ENCODE data around the gene ASTN2. TPM values are rescaled to one million over a fixed set of nuclear protein-coding genes. Genes with fewer than 3 reads are reported as not detected.

Gene ASTN2
- total and polyA plus RNA-seq, 9 of the 15 experiments (the other 6 are each of a cell fraction or from before 2014, with no cell fraction given), result 0.56 to 3.5 (median 1.9) TPM

GRCh38 chr9:116466271-116467235 lies 948.3 kb downstream of the ASTN2 start (continued):
- TF ChIP-seq ZNF431 (CRISPR knock-in tag; IDR thresholded peaks at IDR 0.05) (no peak), CBX3 (IDR thresholded peaks at IDR 0.05; ENCODE audit: borderline replicate concordance in 1 of 2, low read length in 2 of 2) (peak in 1 of 2 experiments; percentile 40; a peak in 1 of 3 replicates), TAF9B (IDR thresholded peaks at IDR 0.05; ENCODE audit: partially characterized antibody) (peak; percentile 36), RB1 (IDR thresholded peaks at IDR 0.05; ENCODE audit: low read depth) (no peak), GATAD2B (IDR thresholded peaks at IDR 0.05; ENCODE audit: borderline replicate concordance) (peak; percentile 23; the same call in 1 of the 2 replicates), NCOA6 (IDR thresholded peaks at IDR 0.05) (peak; percentile 50; the same call in 1 of the 2 replicates), ZSCAN32 (CRISPR knock-in tag; IDR thresholded peaks at IDR 0.05) (no peak), TAF1 (IDR thresholded peaks at IDR 0.05; ENCODE audit: control insufficient read depth, extremely low read depth, insufficient read depth, low read length, severe bottlenecking) (no peak), TEAD4 (IDR thresholded peaks at IDR 0.05; ENCODE audit: low read length) (peak; percentile 94), TEAD4 (CRISPR knock-in tag; IDR thresholded peaks at IDR 0.05; ENCODE audit: borderline replicate concordance) (no peak), MEF2D (tag; conservative IDR thresholded peaks at IDR 0.05; ENCODE audit: low read depth) (peak; percentile 66; the same call in 1 of the 2 replicates), ZBTB49 (CRISPR knock-in tag; IDR thresholded peaks at IDR 0.05; ENCODE audit: borderline replicate concordance) (no peak), SMAD4 (CRISPR knock-in tag; conservative IDR thresholded peaks at IDR 0.05) (peak; percentile 85), ZEB2 (IDR thresholded peaks at IDR 0.05) (peak; percentile 87), CBFA2T3 (IDR thresholded peaks at IDR 0.05) (no peak), OTX1 (CRISPR knock-in tag; IDR thresholded peaks at IDR 0.05) (0 out of 2 replicates have a peak, but pooled peaks have one; percentile 17), TBP (optimal IDR thresholded peaks at IDR 0.05; ENCODE audit: low read depth, low read length) (peak; percentile 63)
- TF ChIP-seq, protein P1, sequence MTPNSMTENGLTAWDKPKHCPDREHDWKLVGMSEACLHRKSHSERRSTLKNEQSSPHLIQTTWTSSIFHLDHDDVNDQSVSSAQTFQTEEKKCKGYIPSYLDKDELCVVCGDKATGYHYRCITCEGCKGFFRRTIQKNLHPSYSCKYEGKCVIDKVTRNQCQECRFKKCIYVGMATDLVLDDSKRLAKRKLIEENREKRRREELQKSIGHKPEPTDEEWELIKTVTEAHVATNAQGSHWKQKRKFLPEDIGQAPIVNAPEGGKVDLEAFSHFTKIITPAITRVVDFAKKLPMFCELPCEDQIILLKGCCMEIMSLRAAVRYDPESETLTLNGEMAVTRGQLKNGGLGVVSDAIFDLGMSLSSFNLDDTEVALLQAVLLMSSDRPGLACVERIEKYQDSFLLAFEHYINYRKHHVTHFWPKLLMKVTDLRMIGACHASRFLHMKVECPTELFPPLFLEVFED (CRISPR knock-in tag; conservative IDR thresholded peaks at IDR 0.05), result 0 out of 2 replicates have a peak, but pooled peaks have one; percentile 44
- TF ChIP-seq, protein P2, sequence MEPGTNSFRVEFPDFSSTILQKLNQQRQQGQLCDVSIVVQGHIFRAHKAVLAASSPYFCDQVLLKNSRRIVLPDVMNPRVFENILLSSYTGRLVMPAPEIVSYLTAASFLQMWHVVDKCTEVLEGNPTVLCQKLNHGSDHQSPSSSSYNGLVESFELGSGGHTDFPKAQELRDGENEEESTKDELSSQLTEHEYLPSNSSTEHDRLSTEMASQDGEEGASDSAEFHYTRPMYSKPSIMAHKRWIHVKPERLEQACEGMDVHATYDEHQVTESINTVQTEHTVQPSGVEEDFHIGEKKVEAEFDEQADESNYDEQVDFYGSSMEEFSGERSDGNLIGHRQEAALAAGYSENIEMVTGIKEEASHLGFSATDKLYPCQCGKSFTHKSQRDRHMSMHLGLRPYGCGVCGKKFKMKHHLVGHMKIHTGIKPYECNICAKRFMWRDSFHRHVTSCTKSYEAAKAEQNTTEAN (CRISPR knock-in tag; IDR thresholded peaks at IDR 0.05), result no peak
- TF ChIP-seq, protein P3, sequence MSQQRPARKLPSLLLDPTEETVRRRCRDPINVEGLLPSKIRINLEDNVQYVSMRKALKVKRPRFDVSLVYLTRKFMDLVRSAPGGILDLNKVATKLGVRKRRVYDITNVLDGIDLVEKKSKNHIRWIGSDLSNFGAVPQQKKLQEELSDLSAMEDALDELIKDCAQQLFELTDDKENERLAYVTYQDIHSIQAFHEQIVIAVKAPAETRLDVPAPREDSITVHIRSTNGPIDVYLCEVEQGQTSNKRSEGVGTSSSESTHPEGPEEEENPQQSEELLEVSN (IDR thresholded peaks at IDR 0.05; ENCODE audit: borderline replicate concordance in 1 of 2, extremely low read depth in 1 of 2, insufficient read depth in 1 of 2, insufficient read length in 1 of 2, low read depth in 1 of 2, low read length in 1 of 2, poor library complexity in 1 of 2, severe bottlenecking in 1 of 2), result no peak

Data from K562 (cell line).